Measurements from ENCODE around the gene ANKS1A. TPM values are rescaled to one million over a fixed set of nuclear protein-coding genes. Genes with fewer than 3 reads are reported as not detected.

Gene ANKS1A
- total RNA-seq, 1 experiment from 2014 or later = 28.5 TPM

GRCh38 chr6:34958734-34959133 is 69.7 kb downstream of the ANKS1A start:
- ChIA-PET POLR2A (ENCODE audit: unreplicated experiment) (no interaction called here), CTCF (no interaction called here)
- H3K79me2 ChIP-seq (ENCODE audit: low read depth) = peaks cover 18% of the 10 kb centered on the region
- H3K9me2 ChIP-seq (ENCODE audit: insufficient read depth) = no peaks in the 10 kb centered on the region
- H3K4me2 ChIP-seq = no peak overlapping the region
- H3K36me3 ChIP-seq (ENCODE audit: low read depth) = no peaks in the 10 kb centered on the region
- H3K4me3 ChIP-seq = no peak overlapping the region
- DNase-seq = no peak
- BruUV-seq (replicated peaks) = no TSS peak
- intact Hi-C loops (cut with micrococcal nuclease; ENCODE audit: unreplicated experiment) = no loop called here
- H4K20me1 ChIP-seq (ENCODE audit: insufficient read depth) = no peaks in the 10 kb centered on the region
- peaks cover 6% of the 10 kb centered on the region for H3K4me1 ChIP-seq (replicated peaks; ENCODE audit: insufficient read depth)
- TF ChIP-seq EZH2 (IDR thresholded peaks at IDR 0.05; ENCODE audit: low read depth) (no peak), CTCF (conservative IDR thresholded peaks at IDR 0.05) (no peak)
- H3F3A ChIP-seq (ENCODE audit: insufficient read depth, low read depth) = peaks cover 5% of the 10 kb centered on the region
- no peaks in the 10 kb centered on the region for H3K9me3 ChIP-seq (ENCODE audit: insufficient read depth, low read depth)
- no peak overlapping the region for H2AFZ ChIP-seq
- H3K27me3 ChIP-seq (ENCODE audit: insufficient read depth, low read depth) = no peaks in the 10 kb centered on the region
- no peak overlapping the region for H3K27ac ChIP-seq

GRCh38 chr6:34959224-34959623 is 70.2 kb downstream of the ANKS1A start:
- BruUV-seq (replicated peaks) = no TSS peak
- Histone ChIP-seq H4K20me1 (ENCODE audit: insufficient read depth) (no peaks in the 10 kb centered on the region), H2AFZ (no peak overlapping the region), H3K4me1 (replicated peaks; ENCODE audit: insufficient read depth) (peaks cover 1% of the 10 kb centered on the region), H3K36me3 (ENCODE audit: low read depth) (no peaks in the 10 kb centered on the region), H3K79me2 (ENCODE audit: low read depth) (peaks cover 15% of the 10 kb centered on the region), H3K27ac (no peak overlapping the region), H3K9me2 (ENCODE audit: insufficient read depth) (no peaks in the 10 kb centered on the region), H3F3A (ENCODE audit: insufficient read depth, low read depth) (peaks cover under 1% of the 10 kb centered on the region; the same call in 1 of the 2 replicates), H3K4me3 (no peak overlapping the region), H3K4me2 (no peak overlapping the region), H3K9me3 (ENCODE audit: insufficient read depth, low read depth) (no peaks in the 10 kb centered on the region), H3K27me3 (ENCODE audit: insufficient read depth, low read depth) (no peaks in the 10 kb centered on the region)
- DNase-seq = no peak
- CTCF ChIA-PET = no interaction called here
- intact Hi-C loops (cut with micrococcal nuclease; ENCODE audit: unreplicated experiment) = no loop called here
- POLR2A ChIA-PET (ENCODE audit: unreplicated experiment) = no interaction called here
- TF ChIP-seq CTCF (conservative IDR thresholded peaks at IDR 0.05) = no peak

GRCh38 chr6:34961082-34961481 is 72.0 kb downstream of the ANKS1A start:
- POLR2A ChIA-PET (ENCODE audit: unreplicated experiment) = no interaction called here
- intact Hi-C loops (cut with micrococcal nuclease; ENCODE audit: unreplicated experiment) = no loop called here
- no peak for TF ChIP-seq CTCF (conservative IDR thresholded peaks at IDR 0.05)
- TF ChIP-seq EZH2 (IDR thresholded peaks at IDR 0.05; ENCODE audit: low read depth) = no peak
- Histone ChIP-seq H3K36me3 (ENCODE audit: low read depth) (no peaks in the 10 kb centered on the region), H3K27ac (no peak overlapping the region), H2AFZ (no peak overlapping the region), H3K4me1 (replicated peaks; ENCODE audit: insufficient read depth) (no peaks in the 10 kb centered on the region), H3K9me2 (ENCODE audit: insufficient read depth) (no peaks in the 10 kb centered on the region), H4K20me1 (ENCODE audit: insufficient read depth) (no peaks in the 10 kb centered on the region), H3K4me3 (no peak overlapping the region), H3K4me2 (no peak overlapping the region), H3K27me3 (ENCODE audit: insufficient read depth, low read depth) (no peaks in the 10 kb centered on the region), H3F3A (ENCODE audit: insufficient read depth, low read depth) (no peaks in the 10 kb centered on the region), H3K9me3 (ENCODE audit: insufficient read depth, low read depth) (no peaks in the 10 kb centered on the region), H3K79me2 (ENCODE audit: low read depth) (peaks cover 4% of the 10 kb centered on the region; the same call in 1 of the 2 replicates)
- DNase-seq = no peak
- BruUV-seq (replicated peaks) = no TSS peak
- CTCF ChIA-PET = no interaction called here

Measured in PC-9 (cell line).